GM15510 (cell line): ENCODE results near the gene WDFY1.

Experiments used
- POLR2A ChIP-seq: IDR thresholded peaks from 3 replicates; pipeline ENCODE4 v1.6.1; 2011; ENCODE audit warnings: borderline replicate concordance; ENCODE audit not compliant: insufficient read length; ENCODE audit errors: extremely low read depth

The WDFY1 gene

GRCh38 chr2:223944166-223944702, 901 bp downstream of the WDFY1 start:
- peak; percentile 32 for TF ChIP-seq POLR2A

GRCh38 chr2:223943561-223944008, 1.6 kb downstream of the WDFY1 start:
- TF ChIP-seq POLR2A, result no peak

GRCh38 chr2:223943135-223943534, 2.0 kb downstream of the WDFY1 start:
- TF ChIP-seq POLR2A, result no peak

- TF ChIP-seq POLR2A, result peak; percentile 13
Measured at GRCh38 chr2:223941579-223942277, 3.4 kb downstream of the WDFY1 start.

GRCh38 chr2:223937535-223937934, 7.6 kb downstream of the WDFY1 start:
- no peak for TF ChIP-seq POLR2A

GRCh38 chr2:223936862-223937326, 8.2 kb downstream of the WDFY1 start:
- no peak for TF ChIP-seq POLR2A

GRCh38 chr2:223935459-223936125, 9.5 kb downstream of the WDFY1 start:
- no peak for TF ChIP-seq POLR2A

- TF ChIP-seq POLR2A, result no peak
Measured at GRCh38 chr2:223934870-223935269, 10.3 kb downstream of the WDFY1 start.

- no peak for TF ChIP-seq POLR2A
Measured at GRCh38 chr2:223932816-223933800, 12.0 kb downstream of the WDFY1 start.

- no peak for TF ChIP-seq POLR2A
Measured at GRCh38 chr2:223930103-223930976, 14.8 kb downstream of the WDFY1 start.

GRCh38 chr2:223929571-223930102, 15.5 kb downstream of the WDFY1 start:
- TF ChIP-seq POLR2A, result no peak

GRCh38 chr2:223928113-223929006, 16.8 kb downstream of the WDFY1 start:
- no peak for TF ChIP-seq POLR2A
